ENCODE data around the gene RHOH. TPM values are rescaled to one million over a fixed set of nuclear protein-coding genes. Genes with fewer than 3 reads are reported as not detected.
A peak's percentile ranks its signal among the peaks of the same experiment; 100 is the strongest.
"Not testable (repeated sequence)": the region's sequence is repeated elsewhere in the genome, so short reads cannot be mapped to it uniquely, and the experiment has no call there.

The RHOH gene
- total RNA-seq, 2 experiments from 2014 or later: 125 to 126 TPM

GRCh38 chr4:40280586-40280985 is 83.8 kb downstream of the RHOH start:
- H3K4me1 Mint-ChIP-seq: peaks cover 33% of the 10 kb centered on the region
- no peak overlapping the region for H3K27ac Mint-ChIP-seq
- H3K4me3 Mint-ChIP-seq: no peak overlapping the region
- no peaks in the 10 kb centered on the region for H3K27me3 Mint-ChIP-seq
- peaks cover 3% of the 10 kb centered on the region for H3K36me3 Mint-ChIP-seq (ENCODE audit: low read depth)
- ChIA-PET CTCF (no interaction called here), POLR2A (interaction anchor here (1.0 kb wide), 1 partner anchor 9 kb away, joined by 3 read pairs; no protein-coding TSS in a partner anchor)
- peaks cover 6% of the 10 kb centered on the region for H3K9me3 Mint-ChIP-seq
- no peak for DNase-seq

- CTCF ChIA-PET: no interaction called here
- peaks cover 3% of the 10 kb centered on the region for H3K36me3 Mint-ChIP-seq (ENCODE audit: low read depth)
- H3K4me3 Mint-ChIP-seq: no peak overlapping the region
- H3K27ac Mint-ChIP-seq: no peak overlapping the region
- no peak for DNase-seq
- no peaks in the 10 kb centered on the region for H3K27me3 Mint-ChIP-seq
- H3K9me3 Mint-ChIP-seq: peaks cover 6% of the 10 kb centered on the region
- H3K4me1 Mint-ChIP-seq: peaks cover 32% of the 10 kb centered on the region
- POLR2A ChIA-PET: interaction anchor here (1.0 kb wide), 1 partner anchor 9 kb away, joined by 3 read pairs; no protein-coding TSS in a partner anchor
Measured at GRCh38 chr4:40281099-40281498, 84.3 kb downstream of the RHOH start.

GRCh38 chr4:40281913-40282312 is 85.1 kb downstream of the RHOH start:
- H3K9me3 Mint-ChIP-seq: peaks cover 6% of the 10 kb centered on the region
- H3K4me1 Mint-ChIP-seq: peaks cover 27% of the 10 kb centered on the region
- H3K36me3 Mint-ChIP-seq (ENCODE audit: low read depth): peaks cover 3% of the 10 kb centered on the region
- H3K27ac Mint-ChIP-seq: no peak overlapping the region
- CTCF ChIA-PET: interaction anchor here (0.6 kb wide), 1 partner anchor 93 kb away, joined by 3 read pairs; no protein-coding TSS in a partner anchor
- POLR2A ChIA-PET: interaction anchor here (3.1 kb wide), 1 partner anchor 84 kb away, joined by 10 read pairs; no protein-coding TSS in a partner anchor
- no peak for DNase-seq
- no peak overlapping the region for H3K4me3 Mint-ChIP-seq
- no peaks in the 10 kb centered on the region for H3K27me3 Mint-ChIP-seq

GRCh38 chr4:40282857-40283256 is 86.0 kb downstream of the RHOH start:
- not testable (repeated sequence) for H3K4me3 Mint-ChIP-seq; DNase-seq; H3K27me3 Mint-ChIP-seq; H3K27ac Mint-ChIP-seq; H3K36me3 Mint-ChIP-seq (ENCODE audit: low read depth); H3K9me3 Mint-ChIP-seq
- ChIA-PET POLR2A (interaction anchor here (0.7 to 3.1 kb wide), 4 partner anchors 18 to 169 kb away, joined by 3 to 21 read pairs (median 6); no protein-coding TSS in a partner anchor), CTCF (interaction anchor here (0.6 to 2.3 kb wide), 6 partner anchors 24 to 1371 kb away, joined by 3 to 17 read pairs (median 8); no protein-coding TSS in a partner anchor)
- H3K4me1 Mint-ChIP-seq: peaks cover 27% of the 10 kb centered on the region

GRCh38 chr4:40283413-40283812 is 86.6 kb downstream of the RHOH start:
- H3K4me3 Mint-ChIP-seq: no peak overlapping the region
- H3K4me1 Mint-ChIP-seq: peaks cover 27% of the 10 kb centered on the region
- CTCF ChIA-PET: interaction anchor here (0.6 to 2.3 kb wide), 15 partner anchors 8 to 1372 kb away, joined by 3 to 17 read pairs (median 4); no protein-coding TSS in a partner anchor
- no peaks in the 10 kb centered on the region for H3K27me3 Mint-ChIP-seq
- H3K36me3 Mint-ChIP-seq (ENCODE audit: low read depth): peaks cover 3% of the 10 kb centered on the region
- DNase-seq: no peak
- peaks cover 6% of the 10 kb centered on the region for H3K9me3 Mint-ChIP-seq
- H3K27ac Mint-ChIP-seq: peak overlapping the region; percentile 71
- POLR2A ChIA-PET: interaction anchor here (0.7 to 3.1 kb wide), 16 partner anchors 8 to 169 kb away, joined by 3 to 21 read pairs (median 4); no protein-coding TSS in a partner anchor

- ChIA-PET CTCF (interaction anchor here (0.6 to 2.3 kb wide), 13 partner anchors 9 to 228 kb away, joined by 3 to 17 read pairs (median 4); no protein-coding TSS in a partner anchor), POLR2A (interaction anchor here (0.8 to 3.1 kb wide), 17 partner anchors 9 to 89 kb away, joined by 3 to 21 read pairs (median 4); no protein-coding TSS in a partner anchor)
- peaks cover 30% of the 10 kb centered on the region for H3K4me1 Mint-ChIP-seq
- H3K36me3 Mint-ChIP-seq (ENCODE audit: low read depth): peaks cover 3% of the 10 kb centered on the region
- no peaks in the 10 kb centered on the region for H3K27me3 Mint-ChIP-seq
- peak; percentile 78 for DNase-seq
- H3K27ac Mint-ChIP-seq: peak overlapping the region; percentile 71
- H3K4me3 Mint-ChIP-seq: no peak overlapping the region
- H3K9me3 Mint-ChIP-seq: peaks cover 6% of the 10 kb centered on the region
Measured at GRCh38 chr4:40283968-40284367, 87.1 kb downstream of the RHOH start.

GRCh38 chr4:40285692-40286091 is 88.9 kb downstream of the RHOH start:
- H3K4me3 Mint-ChIP-seq: no peak overlapping the region
- H3K36me3 Mint-ChIP-seq (ENCODE audit: low read depth): peaks cover 3% of the 10 kb centered on the region
- ChIA-PET CTCF (no interaction called here), POLR2A (interaction anchor here (1.5 kb wide), 1 partner anchor 22 kb away, joined by 4 read pairs; no protein-coding TSS in a partner anchor)
- peaks cover 46% of the 10 kb centered on the region for H3K4me1 Mint-ChIP-seq
- H3K27ac Mint-ChIP-seq: no peak overlapping the region
- DNase-seq: no peak
- peaks cover 6% of the 10 kb centered on the region for H3K9me3 Mint-ChIP-seq
- no peaks in the 10 kb centered on the region for H3K27me3 Mint-ChIP-seq

- H3K27ac Mint-ChIP-seq: peak overlapping the region; percentile 42
- CTCF ChIA-PET: interaction anchor here (0.7 to 3.1 kb wide), 3 partner anchors 28 to 139 kb away, joined by 3 to 12 read pairs (median 3); no protein-coding TSS in a partner anchor
- peaks cover 6% of the 10 kb centered on the region for H3K36me3 Mint-ChIP-seq (ENCODE audit: low read depth)
- H3K27me3 Mint-ChIP-seq: no peaks in the 10 kb centered on the region
- POLR2A ChIA-PET: interaction anchor here (1.1 to 3.2 kb wide), 3 partner anchors 12 to 81 kb away, joined by 3 to 17 read pairs (median 5); no protein-coding TSS in a partner anchor
- H3K4me3 Mint-ChIP-seq: no peak overlapping the region
- no peak for DNase-seq
- no peaks in the 10 kb centered on the region for H3K9me3 Mint-ChIP-seq
- peaks cover 49% of the 10 kb centered on the region for H3K4me1 Mint-ChIP-seq
Measured at GRCh38 chr4:40288566-40288965, 91.7 kb downstream of the RHOH start.

- peaks cover 39% of the 10 kb centered on the region for H3K4me1 Mint-ChIP-seq
- POLR2A ChIA-PET: interaction anchor here (0.9 to 4.0 kb wide), 14 partner anchors 9 to 428 kb away, joined by 3 to 22 read pairs (median 5); partner anchors contain the start of genes N4BP2 and RHOH
Measured at GRCh38 chr4:40289366-40290188, 92.7 kb downstream of the RHOH start.

GRCh38 chr4:40290611-40291186 is 93.9 kb downstream of the RHOH start:
- DNase-seq: peak; percentile 50
- POLR2A ChIA-PET: interaction anchor here (0.6 to 4.0 kb wide), 13 partner anchors 10 to 427 kb away, joined by 3 to 22 read pairs (median 5); partner anchors contain the start of genes N4BP2 and RHOH
- H3K36me3 Mint-ChIP-seq (ENCODE audit: low read depth); H3K27me3 Mint-ChIP-seq; H3K9me3 Mint-ChIP-seq; H3K4me3 Mint-ChIP-seq: not testable (repeated sequence)
- CTCF ChIA-PET: interaction anchor here (0.7 to 3.1 kb wide), 7 partner anchors 10 to 53 kb away, joined by 3 to 14 read pairs (median 4); no protein-coding TSS in a partner anchor
- H3K27ac Mint-ChIP-seq: peak overlapping the region; percentile 87
- peaks cover 38% of the 10 kb centered on the region for H3K4me1 Mint-ChIP-seq

More at GRCh38 chr4:40289366-40290188, 92.7 kb downstream of the RHOH start:
- Mint-ChIP-seq H3K36me3 (ENCODE audit: low read depth) (peaks cover 3% of the 10 kb centered on the region), H3K27ac (peak overlapping the region; percentile 87), H3K27me3 (no peaks in the 10 kb centered on the region), H3K9me3 (no peaks in the 10 kb centered on the region), H3K4me3 (peak overlapping the region; percentile 40)
- CTCF ChIA-PET: interaction anchor here (0.7 to 3.1 kb wide), 7 partner anchors 16 to 140 kb away, joined by 3 to 14 read pairs (median 4); no protein-coding TSS in a partner anchor
- no peak for DNase-seq

GRCh38 chr4:40292313-40292759 is 95.5 kb downstream of the RHOH start:
- Mint-ChIP-seq H3K4me3 (no peak overlapping the region), H3K9me3 (no peaks in the 10 kb centered on the region), H3K4me1 (peaks cover 42% of the 10 kb centered on the region), H3K36me3 (ENCODE audit: low read depth) (peaks cover 5% of the 10 kb centered on the region), H3K27ac (peak overlapping the region; percentile 56), H3K27me3 (no peaks in the 10 kb centered on the region)
- CTCF ChIA-PET: interaction anchor here (1.3 to 2.9 kb wide), 2 partner anchors 17 to 53 kb away, joined by 4 to 14 read pairs; no protein-coding TSS in a partner anchor
- DNase-seq: no peak
- POLR2A ChIA-PET: interaction anchor here (1.6 to 4.0 kb wide), 2 partner anchors 12 to 15 kb away, joined by 3 to 22 read pairs; no protein-coding TSS in a partner anchor

GRCh38 chr4:40294339-40294738 is 97.5 kb downstream of the RHOH start:
- no peak overlapping the region for H3K4me3 Mint-ChIP-seq
- H3K27me3 Mint-ChIP-seq: no peaks in the 10 kb centered on the region
- H3K4me1 Mint-ChIP-seq: peaks cover 45% of the 10 kb centered on the region
- ChIA-PET CTCF (no interaction called here), POLR2A (no interaction called here)
- no peak for DNase-seq
- peaks cover 5% of the 10 kb centered on the region for H3K36me3 Mint-ChIP-seq (ENCODE audit: low read depth)
- H3K9me3 Mint-ChIP-seq: no peaks in the 10 kb centered on the region
- no peak overlapping the region for H3K27ac Mint-ChIP-seq

All from activated CD4-positive, alpha-beta memory T cell treated with anti-CD3 and anti-CD28 coated beads, Interleukin-2, amount 10 ng/mL, durations not matched to agents 7 days and 5 days (primary cell).